Uterus (tissue), 2 donors: ENCODE data around the gene ANKRD22.

Experiments used
- CTCF ChIP-seq, 4 experiments: fragments of 200-600 bp in 2 of 4; fragments of 450-650 bp in 2 of 4; sonication (generic) in 2 of 4; IDR thresholded peaks; one replicate each; pipeline ENCODE4 v1.5.1; 2016 to 2019; ENCODE audit warnings: antibody characterized with exemption in 4 of 4, mild to moderate bottlenecking in 2 of 4, moderate library complexity in 1 of 4
- POLR2A ChIP-seq, 2 donors: fragments of 450-650 bp; IDR thresholded peaks; one replicate each; pipeline ENCODE4 v1.6.1; 2016; ENCODE audit warnings: antibody characterized with exemption in 2 of 2, mild to moderate bottlenecking in 1 of 2, moderate library complexity in 1 of 2

- TF ChIP-seq POLR2A (IDR thresholded peaks at IDR 0.05): no peak
- TF ChIP-seq CTCF (IDR thresholded peaks at IDR 0.05): no peak
Observed at GRCh38 chr10:88800152-88801125, 51.2 kb downstream of the ANKRD22 start.
